Neural progenitor cell (in vitro differentiated cells): Measurements from ENCODE around the gene LRR1. TPM values are rescaled to one million over a fixed set of nuclear protein-coding genes. Genes with fewer than 3 reads are reported as not detected.

ENCODE experiments used
- DNase-seq: peaks from one replicate; pipeline ENCODE4 v3.0.0-alpha.2; 2016; ENCODE audit warnings: low spot score
- H2AFZ ChIP-seq: fragments of 200-600 bp; sonication (generic); replicated peaks from 2 replicates; pipeline ENCODE4 v1.6.1; 2016; ENCODE audit warnings: antibody characterized with exemption
- H3F3A ChIP-seq: fragments of 200-600 bp; sonication (generic); 2 replicates; pipeline ENCODE4 v1.6.1; 2016; ENCODE audit warnings: antibody characterized with exemption, low read depth
- H3K27ac ChIP-seq: fragments of 200-600 bp; sonication (generic); 2 replicates; pipeline ENCODE4 v1.5.1; 2016; ENCODE audit warnings: mild to moderate bottlenecking
- H3K27me3 ChIP-seq: fragments of 200-600 bp; sonication (generic); 2 replicates; pipeline ENCODE4 v1.6.1; 2016; ENCODE audit warnings: mild to moderate bottlenecking, moderate library complexity
- H3K36me3 ChIP-seq: fragments of 200-600 bp; sonication (generic); 2 replicates; pipeline ENCODE4 v1.5.1; 2016
- H3K4me1 ChIP-seq: fragments of 200-600 bp; sonication (generic); 2 replicates; pipeline ENCODE4 v1.6.1; 2016; ENCODE audit warnings: mixed run types
- H3K4me2 ChIP-seq: fragments of 200-600 bp; sonication (generic); 2 replicates; pipeline ENCODE4 v1.6.1; 2016
- H3K4me3 ChIP-seq: fragments of 200-600 bp; sonication (generic); 2 replicates; pipeline ENCODE4 v1.5.1; 2016
- H3K79me2 ChIP-seq: fragments of 200-600 bp; sonication (generic); 2 replicates; pipeline ENCODE4 v1.6.1; 2016; ENCODE audit warnings: low read depth
- H3K9ac ChIP-seq: fragments of 200-600 bp; sonication (generic); 2 replicates; pipeline ENCODE4 v1.6.1; 2016
- H3K9me3 ChIP-seq: fragments of 200-600 bp; sonication (generic); 2 replicates; pipeline ENCODE4 v1.5.1; 2016; ENCODE audit warnings: low read depth
- H4K20me1 ChIP-seq: fragments of 200-600 bp; sonication (generic); 2 replicates; pipeline ENCODE4 v1.6.1; 2016; ENCODE audit warnings: low read depth
- H3K27ac Mint-ChIP-seq: 3 replicates; pipeline ENCODE4 v1.8.0; 2021; ENCODE audit warnings: mixed read lengths
- H3K27me3 Mint-ChIP-seq: 2 replicates; pipeline ENCODE4 v1.8.0; 2022; ENCODE audit warnings: low read depth, mild to moderate bottlenecking, inconsistent platforms, moderate library complexity, mixed read lengths; ENCODE audit not compliant: insufficient read depth
- H3K36me3 Mint-ChIP-seq: 3 replicates; pipeline ENCODE4 v1.8.0; 2021; ENCODE audit warnings: mixed read lengths
- H3K4me1 Mint-ChIP-seq: 3 replicates; pipeline ENCODE4 v1.8.0; 2021; ENCODE audit warnings: mixed read lengths
- H3K4me3 Mint-ChIP-seq: 3 replicates; pipeline ENCODE4 v1.8.0; 2021; ENCODE audit warnings: mild to moderate bottlenecking, moderate library complexity, mixed read lengths
- H3K9me3 Mint-ChIP-seq: 3 replicates; pipeline ENCODE4 v1.8.0; 2020; ENCODE audit warnings: mixed read lengths
- EZH2 ChIP-seq: fragments of 200-600 bp; sonication (generic); IDR thresholded peaks from 2 replicates; pipeline ENCODE4 v1.6.1; 2017; ENCODE audit warnings: antibody characterized with exemption, mild to moderate bottlenecking, moderate library complexity
- EZH2phosphoT487 ChIP-seq: fragments of 200-600 bp; sonication (generic); IDR thresholded peaks from 2 replicates; pipeline ENCODE4 v1.6.1; 2017; ENCODE audit warnings: antibody characterized with exemption
- total RNA-seq: library from RNA; depleted of rRNA; stranded (reverse); fragments of >200 nt; gene quantifications from 2 replicates; pipeline ENCODE4 v1.2.3, GENCODE V29; 2015; ENCODE audit warnings: low replicate concordance
- TF ChIP-seq, protein P1 (sequence below): fragments of 200-600 bp; sonication (generic); IDR thresholded peaks from 2 replicates; pipeline ENCODE4 v1.5.1; 2017; ENCODE audit warnings: antibody characterized with exemption, mild to moderate bottlenecking

LRR1 gene
- total RNA-seq, 1 donor from 2014 or later, result 35.2 TPM

- no peak overlapping the region for H3K27ac Mint-ChIP-seq
- H3K27me3 Mint-ChIP-seq, result no peaks in the 10 kb centered on the region
- DNase-seq, result no peak
- Histone ChIP-seq H3K36me3 (peaks cover 15% of the 10 kb centered on the region), H2AFZ (no peak overlapping the region), H3F3A (peaks cover 28% of the 10 kb centered on the region), H3K27ac (no peak overlapping the region), H3K27me3 (no peaks in the 10 kb centered on the region), H3K4me3 (no peak overlapping the region), H3K9me3 (no peaks in the 10 kb centered on the region), H4K20me1 (peaks cover 68% of the 10 kb centered on the region), H3K4me2 (no peak overlapping the region), H3K4me1 (peaks cover 6% of the 10 kb centered on the region), H3K79me2 (peaks cover 64% of the 10 kb centered on the region), H3K9ac (no peak overlapping the region)
- TF ChIP-seq, protein P1, sequence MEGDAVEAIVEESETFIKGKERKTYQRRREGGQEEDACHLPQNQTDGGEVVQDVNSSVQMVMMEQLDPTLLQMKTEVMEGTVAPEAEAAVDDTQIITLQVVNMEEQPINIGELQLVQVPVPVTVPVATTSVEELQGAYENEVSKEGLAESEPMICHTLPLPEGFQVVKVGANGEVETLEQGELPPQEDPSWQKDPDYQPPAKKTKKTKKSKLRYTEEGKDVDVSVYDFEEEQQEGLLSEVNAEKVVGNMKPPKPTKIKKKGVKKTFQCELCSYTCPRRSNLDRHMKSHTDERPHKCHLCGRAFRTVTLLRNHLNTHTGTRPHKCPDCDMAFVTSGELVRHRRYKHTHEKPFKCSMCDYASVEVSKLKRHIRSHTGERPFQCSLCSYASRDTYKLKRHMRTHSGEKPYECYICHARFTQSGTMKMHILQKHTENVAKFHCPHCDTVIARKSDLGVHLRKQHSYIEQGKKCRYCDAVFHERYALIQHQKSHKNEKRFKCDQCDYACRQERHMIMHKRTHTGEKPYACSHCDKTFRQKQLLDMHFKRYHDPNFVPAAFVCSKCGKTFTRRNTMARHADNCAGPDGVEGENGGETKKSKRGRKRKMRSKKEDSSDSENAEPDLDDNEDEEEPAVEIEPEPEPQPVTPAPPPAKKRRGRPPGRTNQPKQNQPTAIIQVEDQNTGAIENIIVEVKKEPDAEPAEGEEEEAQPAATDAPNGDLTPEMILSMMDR, result no peak
- TF ChIP-seq EZH2, result no peak
- TF ChIP-seq EZH2phosphoT487, result no peak
- H3K36me3 Mint-ChIP-seq, result peaks cover 46% of the 10 kb centered on the region
- H3K4me1 Mint-ChIP-seq, result peaks cover 17% of the 10 kb centered on the region
- H3K4me3 Mint-ChIP-seq, result no peak overlapping the region
- no peaks in the 10 kb centered on the region for H3K9me3 Mint-ChIP-seq
These were observed 18.9 kb upstream of the LRR1 start for GRCh38 chr14:49579841-49580240.

- peaks cover 48% of the 10 kb centered on the region for H3K36me3 Mint-ChIP-seq
These were observed 17.3 kb upstream of the LRR1 start for GRCh38 chr14:49581209-49582112.

DNA sequence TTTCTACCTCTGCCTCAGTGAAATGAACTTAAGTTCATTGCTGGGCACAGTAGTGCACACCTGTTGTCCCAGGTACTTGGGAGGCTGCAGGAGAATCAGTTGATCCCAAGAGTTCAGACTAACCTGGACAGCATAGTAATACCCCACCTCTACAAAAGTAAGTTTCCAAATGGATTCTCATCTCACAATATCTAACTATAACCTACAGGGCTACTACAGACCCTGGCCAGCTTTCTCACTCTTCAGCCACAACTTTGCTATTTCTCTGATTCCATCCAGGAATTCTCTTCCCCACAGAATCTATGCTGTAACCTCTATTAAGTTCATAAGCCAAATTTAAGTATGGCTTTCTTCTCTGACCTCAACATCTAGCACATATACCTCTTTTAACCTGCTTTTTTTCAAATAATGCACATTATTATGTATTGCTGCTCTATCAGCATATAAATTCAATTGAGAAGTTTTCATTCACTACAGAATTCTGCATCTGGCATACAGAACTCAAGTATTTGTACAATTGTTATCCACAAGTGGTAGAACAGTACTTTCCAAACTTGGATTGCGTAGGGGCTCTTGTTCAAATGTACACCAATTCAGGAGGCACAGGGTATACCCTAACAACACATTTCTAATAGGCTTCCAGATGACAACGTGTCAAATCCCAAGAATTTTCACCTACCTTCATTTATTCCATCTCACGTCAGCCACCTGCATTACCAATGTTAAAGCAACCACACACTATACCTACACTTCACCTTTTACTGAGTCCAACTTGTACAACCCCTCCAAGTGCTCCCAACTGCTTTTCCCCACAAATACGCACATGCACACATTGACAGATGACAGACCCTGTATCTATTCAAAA lies 16.4 kb upstream of the LRR1 start:
- no peak overlapping the region for H3K9ac ChIP-seq
- H3K4me1 Mint-ChIP-seq, result peaks cover 28% of the 10 kb centered on the region

More at GRCh38 chr14:49581209-49582112, 17.3 kb upstream of the LRR1 start:
- Mint-ChIP-seq H3K27ac (no peak overlapping the region), H3K4me3 (peak overlapping the region; percentile 31), H3K27me3 (peaks cover 14% of the 10 kb centered on the region), H3K9me3 (peaks cover 4% of the 10 kb centered on the region), H3K4me1 (peaks cover 28% of the 10 kb centered on the region)
- Histone ChIP-seq H3K27me3 (no peaks in the 10 kb centered on the region), H3K9ac (no peak overlapping the region), H3K79me2 (peaks cover 78% of the 10 kb centered on the region), H3K4me1 (peaks cover 6% of the 10 kb centered on the region), H3K4me3 (no peak overlapping the region), H4K20me1 (peaks cover 79% of the 10 kb centered on the region), H3F3A (peaks cover 28% of the 10 kb centered on the region), H2AFZ (no peak overlapping the region), H3K4me2 (no peak overlapping the region), H3K9me3 (no peaks in the 10 kb centered on the region), H3K36me3 (peaks cover 15% of the 10 kb centered on the region), H3K27ac (no peak overlapping the region)
- no peak for DNase-seq
- TF ChIP-seq EZH2phosphoT487 (no peak), EZH2 (no peak)
- TF ChIP-seq, protein P1, result no peak

More for the DNA sequence above, 16.4 kb upstream of the LRR1 start:
- Histone ChIP-seq H3K4me3 (no peak overlapping the region), H3K4me2 (no peak overlapping the region), H3K27me3 (no peaks in the 10 kb centered on the region), H3K79me2 (peaks cover 78% of the 10 kb centered on the region), H3K4me1 (peaks cover 6% of the 10 kb centered on the region), H4K20me1 (peaks cover 77% of the 10 kb centered on the region), H2AFZ (no peak overlapping the region), H3K27ac (no peak overlapping the region), H3K36me3 (peaks cover 15% of the 10 kb centered on the region), H3F3A (peaks cover 35% of the 10 kb centered on the region), H3K9me3 (no peaks in the 10 kb centered on the region)
- DNase-seq, result no peak
- Mint-ChIP-seq H3K4me3 (no peak overlapping the region), H3K27ac (no peak overlapping the region), H3K36me3 (peaks cover 43% of the 10 kb centered on the region), H3K9me3 (peaks cover 4% of the 10 kb centered on the region), H3K27me3 (peaks cover 20% of the 10 kb centered on the region)
- no peak for TF ChIP-seq EZH2phosphoT487
- TF ChIP-seq EZH2, result no peak
- TF ChIP-seq, protein P1, result no peak
